ENCODE results near the gene GLO1. TPM values are rescaled to one million over a fixed set of nuclear protein-coding genes. Genes with fewer than 3 reads are reported as not detected.
A peak's percentile ranks its signal among the peaks of the same experiment; 100 is the strongest.

GLO1 gene
- total and polyA plus RNA-seq, 9 of the 15 experiments (the other 6 are each of a cell fraction or from before 2014, with no cell fraction given): 155 to 331 (median 203) TPM

GRCh38 chr6:38687043-38687353, 15.9 kb downstream of the GLO1 start:
- 77% methylated on average over 2 of the region's 2 CpGs for WGBS (ENCODE audit: insufficient coverage, low coverage, missing lambda C conversion rate)
- peaks cover 55% of the 10 kb centered on the region for H3K36me3 ChIP-seq (ENCODE audit: control insufficient read depth, insufficient read depth, low read length)
- H3K79me2 ChIP-seq (ENCODE audit: control insufficient read depth, insufficient read depth, low read length): peaks cover 73% of the 10 kb centered on the region
- no peaks in the 10 kb centered on the region for H3K27me3 ChIP-seq (ENCODE audit: control insufficient read depth in 2 of 2, insufficient read depth in 2 of 2, low read length in 2 of 2)
- H3K9ac ChIP-seq (ENCODE audit: insufficient read depth in 1 of 2, low read depth in 2 of 2, low read length in 2 of 2): no peak overlapping the region
- BruUV-seq (replicated peaks): no TSS peak
- H3K4me1 ChIP-seq (replicated peaks in 1 of 2; ENCODE audit: control insufficient read depth in 2 of 2, insufficient read depth in 2 of 2, low read length in 2 of 2): no peaks in the 10 kb centered on the region
- H4K20me1 ChIP-seq (replicated peaks; ENCODE audit: control insufficient read depth, insufficient read depth, low read length): peaks cover 18% of the 10 kb centered on the region
- ChIA-PET CTCF (ENCODE audit: low intra/inter-chr PET ratio) (no interaction called here), POLR2A (interaction anchor here (1.8 to 2.0 kb wide), 2 partner anchors 8 to 16 kb away, joined by 6 to 8 read pairs; partner anchors contain the start of gene GLO1)
- H3K4me2 ChIP-seq (ENCODE audit: insufficient read depth, low read length): no peak overlapping the region
- in situ Hi-C loops (cut with MboI): no loop called here
- FAIRE-seq (no peak), ATAC-seq (peak; percentile 27; the same call in 2 of the 3 replicates), DNase-seq (ENCODE audit: extremely low read depth in 1 of 4, low spot score in 3 of 4) (no peak)
- intact Hi-C loops (cut with micrococcal nuclease): no loop called here
- H3K4me3 ChIP-seq: no peak overlapping the region
- TF ChIP-seq, protein P1, sequence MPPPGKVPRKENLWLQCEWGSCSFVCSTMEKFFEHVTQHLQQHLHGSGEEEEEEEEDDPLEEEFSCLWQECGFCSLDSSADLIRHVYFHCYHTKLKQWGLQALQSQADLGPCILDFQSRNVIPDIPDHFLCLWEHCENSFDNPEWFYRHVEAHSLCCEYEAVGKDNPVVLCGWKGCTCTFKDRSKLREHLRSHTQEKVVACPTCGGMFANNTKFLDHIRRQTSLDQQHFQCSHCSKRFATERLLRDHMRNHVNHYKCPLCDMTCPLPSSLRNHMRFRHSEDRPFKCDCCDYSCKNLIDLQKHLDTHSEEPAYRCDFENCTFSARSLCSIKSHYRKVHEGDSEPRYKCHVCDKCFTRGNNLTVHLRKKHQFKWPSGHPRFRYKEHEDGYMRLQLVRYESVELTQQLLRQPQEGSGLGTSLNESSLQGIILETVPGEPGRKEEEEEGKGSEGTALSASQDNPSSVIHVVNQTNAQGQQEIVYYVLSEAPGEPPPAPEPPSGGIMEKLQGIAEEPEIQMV (tag; conservative IDR thresholded peaks at IDR 0.05; ENCODE audit: low read depth): no peak
- TF ChIP-seq VEZF1 (CRISPR knock-in tag; IDR thresholded peaks at IDR 0.05) (no peak), ZNF263 (CRISPR knock-in tag; IDR thresholded peaks at IDR 0.05; ENCODE audit: borderline replicate concordance) (no peak)
- no peaks in the 10 kb centered on the region for H3K9me1 ChIP-seq (ENCODE audit: control insufficient read depth, insufficient read depth, low read length)
- H3K9me3 ChIP-seq (replicated peaks; ENCODE audit: control insufficient read depth, insufficient read depth, low read depth, low read length): no peaks in the 10 kb centered on the region
- no peak overlapping the region for H2AFZ ChIP-seq (ENCODE audit: low read depth, low read length)
- H3K27ac ChIP-seq (ENCODE audit: extremely low read depth, low read depth, low read length): no peak overlapping the region
